Pons (tissue), 1 donor: ENCODE measurements around the gene RAD51AP2.
"Not testable (repeated sequence)": the region's sequence is repeated elsewhere in the genome, so short reads cannot be mapped to it uniquely, and the experiment has no call there.

ENCODE experiments used
- DNase-seq: peaks from one replicate; pipeline ENCODE4 v3.0.0-alpha.2; 2016; ENCODE audit warnings: low spot score

The RAD51AP2 gene

DNA sequence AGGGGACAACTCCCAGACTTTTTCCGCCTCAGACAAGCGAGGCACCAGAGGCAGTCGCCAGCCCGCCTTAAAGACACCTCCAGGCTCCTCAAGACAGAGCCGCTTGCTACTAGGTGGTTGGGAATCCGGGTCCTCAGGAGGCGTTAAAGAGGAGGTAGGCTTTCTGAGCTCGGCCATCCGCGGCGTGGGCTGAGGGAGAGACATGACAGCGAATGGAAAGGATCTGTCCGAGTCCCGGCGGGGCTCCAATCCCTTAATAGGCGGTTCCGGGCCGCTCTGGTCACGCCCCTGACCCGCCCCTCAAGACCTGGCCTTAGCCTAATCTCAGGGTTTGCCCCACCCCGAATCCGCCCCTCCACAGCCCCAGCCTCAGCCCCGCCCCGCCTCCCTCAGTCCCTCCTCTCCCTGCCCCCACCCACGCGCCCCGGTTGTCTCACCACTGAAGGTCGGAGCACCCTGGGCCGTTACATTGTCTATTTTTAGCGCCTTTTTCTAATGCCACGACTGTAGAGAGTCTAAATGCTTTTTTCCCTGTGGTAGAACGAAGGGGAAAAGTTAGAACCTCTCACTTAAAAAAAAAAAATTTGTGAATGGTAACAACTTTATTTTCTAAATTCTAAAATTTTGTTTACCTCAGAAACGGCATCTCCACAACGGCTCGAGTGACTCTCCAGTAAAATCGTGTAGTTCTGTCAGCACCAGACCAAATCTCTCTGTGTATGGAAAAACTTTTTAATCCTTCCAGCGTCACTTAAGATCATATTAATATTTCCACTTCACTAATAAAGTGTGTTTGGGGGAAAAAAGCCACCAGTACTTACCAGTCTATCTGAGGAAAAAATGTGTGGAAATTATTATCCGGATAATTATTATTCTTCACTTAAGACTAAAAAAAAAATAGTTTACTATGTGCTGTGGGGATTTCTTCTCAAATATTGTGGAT, at the start of gene RAD51AP2:
Gene RAD51AP2, minus strand, starts transcription at position 229 of the 943 bp plus-strand sequence. Its CDS starts 25 bp downstream, at position 204.
- DNase-seq, result peak; percentile 38

DNA sequence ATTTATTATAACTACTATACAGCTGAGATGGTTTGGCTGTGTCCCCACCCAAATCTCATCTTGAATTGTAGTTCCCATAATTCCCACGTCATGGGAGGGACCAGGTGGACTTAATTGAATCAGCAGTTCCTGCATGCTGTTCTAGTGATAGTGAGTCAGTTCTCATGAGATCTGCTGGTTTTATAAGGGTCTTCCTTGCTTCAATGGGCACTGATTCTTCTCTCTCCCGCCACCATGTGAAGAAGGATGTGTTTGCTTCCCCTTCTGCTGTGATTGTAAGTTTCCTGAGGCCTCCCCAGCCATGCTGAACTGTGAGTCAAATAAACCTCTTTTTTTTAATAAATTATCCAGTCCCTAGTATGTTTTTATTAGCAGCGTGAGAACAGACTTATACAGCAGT, 47.5 kb upstream of the RAD51AP2 start:
- DNase-seq, result not testable (repeated sequence)

DNA sequence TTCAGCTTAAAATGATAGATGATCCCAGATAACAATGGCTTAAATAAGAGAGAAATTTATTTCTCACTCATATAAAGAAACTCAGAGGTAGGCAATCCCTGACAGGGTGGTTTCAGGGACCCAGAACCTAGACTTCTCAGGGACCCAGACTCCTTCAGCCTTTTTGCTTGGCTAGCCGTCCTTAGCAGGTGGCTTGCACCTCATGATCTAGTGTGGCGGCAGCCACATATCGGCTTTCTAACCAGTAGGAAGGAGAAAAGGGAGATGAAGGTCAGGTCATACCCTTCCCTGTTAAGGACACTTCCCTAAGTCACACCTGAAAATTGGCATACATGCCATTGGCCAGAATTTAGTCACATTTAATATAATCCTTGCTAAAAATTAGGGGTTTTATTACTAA, 40.6 kb upstream of the RAD51AP2 start:
- DNase-seq, result no peak

DNA sequence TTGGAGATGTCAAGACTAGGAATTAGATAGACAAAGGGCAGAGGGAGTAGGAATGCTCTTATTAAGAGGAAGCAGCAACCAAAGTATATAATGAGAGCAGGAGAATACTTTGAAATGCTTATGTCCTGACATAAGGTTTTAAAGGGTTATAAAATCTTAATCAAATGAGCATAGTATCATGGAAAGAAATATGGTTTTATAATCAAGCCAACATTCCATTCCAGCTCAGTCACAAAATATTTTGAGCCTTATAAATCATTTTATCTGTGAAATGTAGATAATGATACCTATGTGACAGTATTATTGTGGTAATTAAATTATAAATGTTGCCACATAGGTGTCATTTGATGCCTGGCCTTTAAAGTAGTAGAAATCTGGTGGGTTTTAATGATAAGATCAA, 39.8 kb upstream of the RAD51AP2 start:
- no peak for DNase-seq

DNA sequence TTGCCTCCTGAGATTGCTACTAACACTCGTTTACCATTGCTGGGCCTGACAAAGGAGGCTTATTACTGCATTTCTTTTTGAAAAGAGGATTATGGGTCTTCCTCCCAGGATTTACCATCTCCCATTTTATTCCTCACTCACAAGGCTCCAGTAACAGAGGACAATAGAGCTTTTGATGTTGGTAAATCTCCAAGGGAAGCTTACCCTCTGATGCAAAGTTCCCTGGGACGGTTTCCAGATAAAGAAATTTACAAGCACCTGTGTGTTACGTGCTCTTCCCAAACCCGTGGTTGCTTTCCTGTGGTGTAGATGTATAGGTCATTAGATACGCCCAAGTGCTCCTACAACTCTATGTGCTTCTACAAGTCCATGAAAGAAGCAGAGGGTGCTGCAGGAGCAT, 39.4 kb upstream of the RAD51AP2 start:
- no peak for DNase-seq

DNA sequence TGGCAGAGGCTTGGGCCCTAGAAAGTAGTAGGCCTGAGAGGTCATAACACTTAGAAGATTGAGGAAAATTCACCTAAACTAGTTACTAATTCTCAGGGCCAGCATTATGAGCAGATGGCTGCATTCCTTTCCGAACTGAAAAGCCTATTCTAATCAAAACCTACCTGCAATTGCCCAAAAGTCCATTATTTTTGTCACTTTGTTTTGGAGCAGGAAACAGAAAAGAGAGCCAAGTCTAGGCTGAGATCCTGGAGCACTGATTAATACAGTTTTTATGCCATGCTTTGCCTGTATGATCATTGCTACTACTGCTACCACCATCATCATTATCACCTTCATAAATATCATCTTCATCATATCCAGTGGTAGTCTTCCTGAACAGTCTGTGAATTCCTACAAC, 36.9 kb upstream of the RAD51AP2 start:
- no peak for DNase-seq

DNA sequence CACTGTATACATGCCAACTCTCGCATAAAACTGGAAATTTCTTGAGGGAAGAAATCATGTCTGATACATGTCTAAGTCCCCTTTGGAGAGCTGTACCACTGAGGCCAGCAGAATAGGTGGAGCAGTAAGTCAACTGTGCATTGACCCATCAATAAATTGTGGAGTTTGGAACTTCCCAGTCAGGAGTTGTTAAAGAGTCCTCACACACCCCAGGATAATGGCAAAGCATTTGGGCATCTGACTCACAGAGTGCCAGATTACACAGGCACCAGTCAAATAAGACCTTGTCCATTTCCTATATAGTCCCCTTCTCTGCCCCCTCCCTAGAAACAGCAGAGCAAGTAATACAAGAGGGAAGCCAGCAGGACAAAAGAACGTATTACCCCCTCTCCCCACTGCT, 32.7 kb upstream of the RAD51AP2 start:
- DNase-seq, result no peak

DNA sequence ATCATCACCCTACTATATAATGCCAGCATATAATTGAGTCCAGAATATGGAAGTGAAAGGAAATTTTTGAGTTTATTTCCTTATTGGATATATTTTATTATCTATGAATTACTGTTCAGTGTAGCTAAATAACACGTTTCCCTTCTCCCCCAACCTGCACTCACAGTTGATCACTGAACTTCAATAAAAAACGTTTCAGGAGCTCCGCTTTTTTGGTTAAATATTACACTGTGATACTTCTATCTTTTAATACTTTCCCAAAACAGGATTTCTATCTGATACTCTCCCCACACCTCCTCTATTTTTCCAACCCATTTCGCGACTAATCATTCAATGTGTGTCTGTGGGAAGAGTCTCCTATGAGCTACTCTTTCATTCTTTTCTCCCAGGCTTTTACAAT, 29.5 kb upstream of the RAD51AP2 start:
- DNase-seq, result no peak

DNA sequence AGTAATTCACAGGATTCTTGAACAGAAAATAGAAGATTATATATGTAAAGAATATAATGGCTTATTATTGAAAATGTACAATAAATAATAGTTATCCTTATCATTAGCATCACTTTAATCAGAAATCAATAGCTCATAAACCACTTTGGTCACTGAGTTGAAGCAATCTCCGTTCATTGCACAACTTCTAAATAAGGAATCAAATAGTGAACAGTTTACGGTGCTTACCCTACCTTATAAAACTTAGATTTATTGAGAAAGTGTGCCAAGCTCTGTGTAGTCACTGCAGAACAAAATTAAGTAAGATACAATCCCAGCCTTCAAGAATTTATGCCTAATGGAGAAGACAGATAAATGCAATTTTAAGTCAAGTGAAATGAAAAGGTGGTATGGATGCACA, 29.0 kb upstream of the RAD51AP2 start:
- no peak for DNase-seq

DNA sequence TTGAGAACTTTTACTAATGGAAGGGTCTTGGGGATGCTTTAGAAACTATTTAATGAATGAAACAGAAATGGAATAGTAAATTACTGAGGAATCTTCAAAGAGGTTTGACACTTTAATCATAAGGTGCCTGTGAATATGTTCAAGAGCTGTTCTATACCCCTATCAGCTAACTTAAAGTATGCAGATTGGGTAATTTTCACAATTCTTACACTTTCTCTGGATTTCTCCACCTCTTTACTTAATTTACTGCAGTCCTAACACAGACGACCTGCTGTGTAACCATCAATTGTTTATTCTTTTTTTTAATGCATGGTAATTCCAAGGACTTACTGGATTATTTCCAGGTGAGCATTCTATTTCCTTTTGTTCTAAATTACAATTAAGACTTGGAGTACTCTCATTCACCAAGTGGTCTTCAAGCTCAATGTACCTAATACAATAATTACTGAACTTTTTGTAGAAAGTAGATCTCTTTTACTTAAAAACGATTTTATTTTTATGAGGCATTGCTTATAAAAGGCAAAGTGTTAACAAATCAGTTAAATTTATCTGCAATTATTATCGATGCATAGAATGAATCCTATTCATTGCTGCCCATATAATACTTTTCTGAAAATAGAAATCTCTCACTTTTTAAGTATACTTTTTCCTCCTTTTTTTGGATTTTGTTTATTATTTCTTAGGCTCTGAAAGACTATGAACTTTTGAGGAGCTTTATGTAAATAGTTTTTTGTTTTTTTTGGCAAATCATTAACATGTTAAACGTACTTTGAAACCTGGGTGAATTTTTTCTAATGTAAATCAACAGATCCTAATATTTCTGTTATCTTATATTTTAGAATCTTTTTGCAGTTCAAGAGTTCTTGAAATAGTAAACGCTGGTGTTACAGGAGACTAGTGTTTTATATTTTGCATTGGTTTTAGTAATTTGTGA, 27.7 kb upstream of the RAD51AP2 start:
- no peak for DNase-seq

DNA sequence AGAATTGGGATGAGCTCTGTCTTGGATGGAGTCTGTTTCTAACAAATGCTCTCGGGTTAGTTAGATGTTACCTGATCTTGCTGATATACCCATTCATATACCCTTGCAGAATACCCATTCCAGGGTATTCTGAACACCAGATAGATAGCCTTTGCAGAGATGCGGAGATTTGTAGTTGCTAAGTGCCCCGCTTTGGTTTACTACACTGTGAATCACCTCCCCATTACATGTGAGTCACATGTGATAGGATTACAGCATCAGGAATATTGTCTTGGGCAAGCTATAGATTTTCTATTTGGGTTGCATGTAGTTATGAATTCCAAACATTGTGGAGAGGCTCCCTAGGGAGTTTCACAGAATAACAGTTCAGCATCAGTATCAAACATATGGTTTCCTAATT, 26.0 kb upstream of the RAD51AP2 start:
- no peak for DNase-seq

DNA sequence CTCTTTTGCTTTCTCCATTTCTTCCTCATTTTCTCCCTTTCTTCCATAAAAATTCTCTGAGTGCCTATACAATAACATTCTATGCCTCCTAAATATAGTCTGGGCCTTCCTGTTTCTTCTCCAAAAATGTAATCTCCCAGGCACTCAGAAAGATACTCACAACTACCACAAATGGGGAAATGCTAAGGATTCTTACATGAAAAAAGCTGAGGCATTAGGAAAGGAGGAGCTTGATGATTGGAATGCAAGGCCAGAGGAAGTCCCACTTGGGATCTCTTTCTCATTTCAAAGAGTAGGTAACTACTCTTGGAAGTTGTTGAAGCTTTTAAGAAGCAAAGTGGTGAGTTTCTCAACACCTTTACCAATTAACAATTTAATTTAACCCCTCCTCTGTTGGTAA, 25.6 kb upstream of the RAD51AP2 start:
- no peak for DNase-seq

DNA sequence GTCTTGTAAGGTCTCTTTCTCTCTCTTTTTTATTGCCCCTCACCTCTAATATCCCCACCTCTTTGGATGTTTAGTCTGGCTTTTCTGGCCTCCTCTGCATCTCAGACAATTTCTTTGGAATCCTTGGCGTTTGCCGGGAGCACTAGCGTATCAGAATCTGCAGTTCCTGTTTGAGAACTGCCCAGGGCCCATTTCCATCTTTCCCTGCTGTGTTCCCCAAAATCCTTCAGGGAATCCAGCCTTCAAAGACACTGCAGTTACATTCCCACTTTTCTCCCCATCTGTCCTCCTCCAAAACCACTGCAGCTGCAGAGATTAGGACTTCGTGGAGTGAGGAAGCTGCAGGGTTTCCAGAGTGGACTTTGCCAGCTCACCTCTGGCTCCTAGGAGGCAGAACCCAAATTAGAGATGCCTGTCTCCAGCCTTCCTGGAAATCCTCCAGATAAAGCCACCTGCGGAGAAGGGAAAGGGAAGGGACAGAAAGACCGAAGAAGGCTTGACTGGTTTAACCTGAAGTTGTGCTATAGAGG, 25.0 kb upstream of the RAD51AP2 start:
- no peak for DNase-seq

DNA sequence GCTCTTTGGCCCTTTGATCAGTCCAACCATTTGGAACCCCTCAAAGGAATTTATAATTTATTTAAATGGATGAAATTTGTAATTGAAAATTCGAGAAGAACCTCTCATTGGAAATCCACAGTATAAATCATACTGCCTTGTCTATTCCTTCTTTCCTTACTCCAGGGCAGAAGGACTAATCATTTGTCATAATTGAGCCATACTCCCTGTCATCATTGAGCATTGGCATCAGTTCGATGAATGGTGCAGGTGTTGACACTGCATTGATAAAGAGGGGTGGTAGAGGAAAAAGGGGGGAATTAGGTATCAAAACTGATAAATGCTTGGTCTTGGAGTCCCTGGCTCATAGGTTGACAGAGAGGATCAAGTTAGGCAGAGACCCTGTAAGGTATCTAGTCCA, 24.2 kb upstream of the RAD51AP2 start:
- no peak for DNase-seq

DNA sequence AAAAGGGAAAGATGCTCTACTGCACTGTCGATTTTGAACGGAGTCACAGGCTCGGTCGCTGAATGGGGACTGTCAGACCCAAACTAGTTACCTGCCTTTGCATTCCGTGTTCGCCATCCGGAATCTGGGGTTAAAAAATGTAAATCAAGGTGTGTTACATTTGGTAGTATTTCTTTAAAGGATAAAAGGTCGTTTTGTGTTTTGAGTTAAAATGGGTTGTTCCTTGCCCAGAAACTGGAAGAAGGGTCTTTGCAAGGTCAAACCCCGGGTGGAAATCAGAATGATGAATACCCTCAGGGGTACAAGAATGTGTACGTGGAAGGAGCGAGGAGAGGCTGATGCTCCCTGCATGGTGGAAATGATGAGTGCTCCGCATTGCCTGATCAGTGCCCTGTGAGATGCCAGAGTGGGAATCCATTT, 23.3 kb upstream of the RAD51AP2 start:
- no peak for DNase-seq

DNA sequence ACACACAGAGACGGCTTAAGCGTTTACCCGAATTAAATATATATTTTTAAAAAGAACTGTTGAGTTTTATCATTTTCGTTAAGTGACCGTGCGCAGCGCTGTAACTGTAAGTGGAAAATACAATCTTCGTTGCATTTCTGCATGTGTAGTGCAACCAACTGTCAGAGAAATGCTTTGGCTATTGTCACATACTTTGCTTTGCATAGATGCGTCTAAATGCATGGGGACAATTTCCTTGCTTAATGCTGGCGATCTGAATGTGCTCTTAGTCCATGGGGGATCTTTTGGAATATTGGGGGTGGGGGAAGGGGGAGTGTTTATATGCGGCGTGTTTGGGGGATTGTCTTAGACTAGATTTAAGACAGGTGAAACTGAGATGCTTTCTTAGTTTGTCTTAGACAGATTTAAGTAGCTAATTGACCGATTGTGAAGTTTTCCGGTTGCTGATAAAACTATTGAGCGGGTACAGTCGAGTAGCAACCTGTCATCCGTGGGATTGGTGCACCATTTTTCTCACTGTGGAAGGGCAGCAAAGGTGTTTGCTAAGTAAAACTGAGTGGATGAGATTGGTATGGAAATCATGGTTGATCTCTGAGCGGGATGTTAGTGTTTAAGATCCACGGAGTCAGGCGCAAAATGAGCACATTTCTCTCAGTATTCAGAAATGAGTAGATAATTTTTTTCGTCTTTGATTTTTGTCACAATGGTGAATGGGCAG, 22.7 kb upstream of the RAD51AP2 start:
- no peak for DNase-seq

DNA sequence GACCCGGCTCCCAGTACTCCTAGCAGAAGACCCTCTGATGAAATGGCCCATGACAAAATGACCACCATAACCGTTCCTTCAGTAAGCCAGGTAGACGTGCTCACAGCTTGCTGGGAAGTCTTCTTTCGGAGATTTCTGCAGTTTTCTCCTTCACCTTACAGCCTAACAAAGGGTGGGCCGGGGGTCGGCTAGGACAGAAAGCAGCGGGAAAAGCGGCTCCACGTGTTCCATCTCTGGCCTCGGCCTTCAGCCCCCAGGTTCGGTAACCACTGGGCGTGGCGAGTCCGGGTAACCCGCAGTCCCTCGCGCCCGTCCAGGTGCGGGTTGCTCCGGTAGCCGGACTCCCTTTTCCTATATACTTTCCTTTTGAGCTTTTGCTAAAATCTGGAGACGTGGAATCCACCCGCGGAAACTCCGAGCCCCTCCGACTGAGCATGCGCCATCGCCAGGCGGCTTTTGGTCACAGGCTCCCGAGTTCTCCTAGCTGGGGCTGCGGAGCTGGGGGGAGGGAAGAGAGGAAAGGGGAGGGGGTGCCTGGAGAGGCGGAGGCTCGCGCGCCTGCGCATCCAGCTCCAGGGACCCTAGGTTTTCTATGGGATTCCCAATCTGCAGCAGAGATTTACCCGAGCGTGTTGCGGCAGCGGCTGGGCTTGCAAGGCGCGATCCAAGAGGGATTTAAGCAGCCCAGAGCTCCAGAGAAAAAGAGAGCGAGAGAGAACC, 22.0 kb upstream of the RAD51AP2 start, which contains the start of gene VSNL1:
Gene VSNL1, plus strand, starts transcription at position 604 of the 720 bp plus-strand sequence. CDS start 51,379 bp downstream, outside the sequence.
- peak; percentile 46 for DNase-seq

DNA sequence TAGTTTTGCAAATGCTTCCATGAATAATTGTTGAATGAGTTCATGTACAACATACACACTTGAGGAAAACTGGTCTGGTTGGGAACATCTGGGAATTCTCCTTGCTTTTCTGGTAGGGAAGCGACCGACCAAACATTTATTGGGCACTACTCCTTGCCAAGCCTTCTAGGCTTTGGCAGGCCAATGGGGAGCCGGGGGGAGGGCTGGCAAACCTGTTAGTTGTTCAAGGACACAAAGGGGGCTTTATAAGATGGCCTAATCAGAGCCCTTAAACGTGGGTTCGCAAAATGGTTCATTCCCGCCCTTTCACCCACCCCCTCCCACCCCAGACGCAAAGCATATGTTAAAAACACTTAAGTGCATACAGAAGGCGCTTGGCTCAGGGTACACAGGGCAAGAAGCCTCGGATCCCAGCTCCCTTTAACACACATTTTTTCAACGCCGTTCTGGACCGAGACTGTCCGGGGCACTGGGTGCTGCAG, 21.4 kb upstream of the RAD51AP2 start:
- no peak for DNase-seq

DNA sequence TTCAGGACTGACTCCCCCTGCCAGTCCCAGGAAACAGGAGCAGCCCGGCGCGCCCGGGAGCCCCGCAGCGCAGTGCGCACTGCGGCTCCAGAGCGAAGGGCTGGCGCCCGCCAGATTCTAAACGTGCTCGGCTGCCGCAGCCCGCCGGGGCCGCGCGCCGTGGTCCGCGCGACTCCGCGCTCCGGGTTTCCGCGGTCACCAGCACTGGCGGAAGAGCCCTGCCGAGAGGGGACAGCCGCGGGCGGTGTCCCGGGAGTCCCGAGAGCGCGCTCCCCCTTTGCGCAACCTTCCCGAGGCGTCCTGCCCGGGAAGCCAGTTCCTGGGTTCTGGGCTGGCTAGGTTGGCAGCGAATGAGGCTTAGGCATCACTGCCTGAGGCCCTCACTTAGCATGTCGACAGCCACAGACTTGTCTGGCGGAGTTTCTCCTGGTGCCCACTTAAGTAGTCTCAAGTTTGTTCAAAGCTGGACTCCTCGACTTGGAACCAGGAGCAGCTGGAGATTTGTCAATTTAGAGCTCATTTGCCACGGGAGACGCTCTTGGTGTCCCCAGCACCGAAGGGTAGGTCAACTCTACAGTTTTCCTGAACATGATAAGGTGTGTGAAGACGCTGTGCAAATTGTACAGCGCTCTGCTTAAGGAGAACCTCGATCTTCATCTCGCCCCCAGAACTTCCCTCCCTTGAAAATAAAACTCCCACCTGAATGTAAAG, 20.8 kb upstream of the RAD51AP2 start:
- no peak for DNase-seq
